D721Med (cell line): ENCODE measurements around the gene HSPG2.

ENCODE experiments used
- DNase-seq: peaks from one replicate; pipeline ENCODE4 v3.0.0; 2011; ENCODE audit warnings: low spot score; ENCODE audit not compliant: insufficient read length
- FAIRE-seq: peaks from 2 replicates; lab custom pipeline; 2011; peaks lifted over from hg19 to GRCh38; lab: Jason Lieb, UNC
- TF ChIP-seq, protein P1 (sequence below): IDR thresholded peaks from 2 replicates; pipeline ENCODE4 v1.5.1; 2012; ENCODE audit warnings: mild to moderate bottlenecking, control low read depth; ENCODE audit not compliant: insufficient read depth; ENCODE audit errors: missing control alignments

Gene HSPG2

DNA sequence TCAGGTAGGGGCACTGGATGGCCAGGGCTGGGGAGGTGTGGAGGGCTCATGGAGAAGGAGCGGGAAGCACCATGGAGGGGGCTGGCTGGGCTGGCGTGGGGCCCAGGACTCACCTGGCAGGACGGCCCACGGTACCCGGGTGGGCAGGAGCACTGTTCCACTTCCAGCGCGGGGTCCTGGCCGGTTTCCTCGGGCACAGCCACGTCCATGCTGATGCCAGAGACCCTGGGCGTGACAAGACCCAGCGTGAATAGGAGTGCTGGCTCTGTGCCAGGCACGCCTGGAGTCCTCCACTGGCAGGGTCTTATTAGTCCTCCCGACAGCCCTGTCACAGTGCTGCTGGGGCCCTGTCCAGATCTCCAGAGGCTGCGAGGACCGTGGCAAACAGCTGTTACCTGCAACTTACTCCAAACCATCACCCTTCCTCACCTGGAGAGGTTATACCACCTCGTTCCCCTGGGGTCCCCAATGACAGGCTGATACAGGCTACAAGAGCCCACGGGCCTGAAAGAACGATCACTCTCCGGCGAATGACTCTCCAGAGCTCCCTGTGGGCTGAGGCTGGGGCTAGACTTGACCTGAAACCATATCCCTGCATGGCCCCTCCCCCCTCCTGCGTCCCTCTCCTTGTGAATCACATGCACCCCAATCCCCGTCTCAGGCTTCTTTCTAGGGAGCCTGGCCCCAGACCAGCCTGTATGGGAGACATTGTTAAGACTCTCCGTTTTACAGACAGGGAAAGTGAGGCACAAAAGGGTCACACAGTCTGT, 62.1 kb downstream of the HSPG2 start:
- DNase-seq (no peak), FAIRE-seq (no peak)
- TF ChIP-seq, protein P1, sequence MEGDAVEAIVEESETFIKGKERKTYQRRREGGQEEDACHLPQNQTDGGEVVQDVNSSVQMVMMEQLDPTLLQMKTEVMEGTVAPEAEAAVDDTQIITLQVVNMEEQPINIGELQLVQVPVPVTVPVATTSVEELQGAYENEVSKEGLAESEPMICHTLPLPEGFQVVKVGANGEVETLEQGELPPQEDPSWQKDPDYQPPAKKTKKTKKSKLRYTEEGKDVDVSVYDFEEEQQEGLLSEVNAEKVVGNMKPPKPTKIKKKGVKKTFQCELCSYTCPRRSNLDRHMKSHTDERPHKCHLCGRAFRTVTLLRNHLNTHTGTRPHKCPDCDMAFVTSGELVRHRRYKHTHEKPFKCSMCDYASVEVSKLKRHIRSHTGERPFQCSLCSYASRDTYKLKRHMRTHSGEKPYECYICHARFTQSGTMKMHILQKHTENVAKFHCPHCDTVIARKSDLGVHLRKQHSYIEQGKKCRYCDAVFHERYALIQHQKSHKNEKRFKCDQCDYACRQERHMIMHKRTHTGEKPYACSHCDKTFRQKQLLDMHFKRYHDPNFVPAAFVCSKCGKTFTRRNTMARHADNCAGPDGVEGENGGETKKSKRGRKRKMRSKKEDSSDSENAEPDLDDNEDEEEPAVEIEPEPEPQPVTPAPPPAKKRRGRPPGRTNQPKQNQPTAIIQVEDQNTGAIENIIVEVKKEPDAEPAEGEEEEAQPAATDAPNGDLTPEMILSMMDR = no peak

DNA sequence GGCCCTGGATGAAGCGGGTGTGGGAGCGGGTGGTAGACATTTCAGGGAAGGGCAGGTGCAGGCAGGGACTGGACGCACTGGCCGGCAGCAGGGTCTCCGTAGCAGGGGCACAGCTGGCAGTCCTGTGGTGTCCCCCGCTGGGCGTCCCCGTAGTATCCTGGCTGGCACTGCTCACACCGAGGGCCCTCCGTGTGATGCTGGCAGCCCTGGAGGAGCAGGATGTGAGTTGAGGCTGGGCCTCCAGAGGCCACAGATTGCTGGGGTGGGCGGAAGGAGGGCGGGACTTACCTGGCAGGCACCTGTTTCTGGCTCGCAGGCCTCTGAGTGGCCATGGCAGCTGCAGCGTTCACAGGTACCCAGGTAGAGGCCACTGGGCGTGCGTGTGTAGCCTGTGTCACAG, 62.8 kb downstream of the HSPG2 start:
- TF ChIP-seq, protein P1 = no peak
- no peak for DNase-seq
- FAIRE-seq = no peak

DNA sequence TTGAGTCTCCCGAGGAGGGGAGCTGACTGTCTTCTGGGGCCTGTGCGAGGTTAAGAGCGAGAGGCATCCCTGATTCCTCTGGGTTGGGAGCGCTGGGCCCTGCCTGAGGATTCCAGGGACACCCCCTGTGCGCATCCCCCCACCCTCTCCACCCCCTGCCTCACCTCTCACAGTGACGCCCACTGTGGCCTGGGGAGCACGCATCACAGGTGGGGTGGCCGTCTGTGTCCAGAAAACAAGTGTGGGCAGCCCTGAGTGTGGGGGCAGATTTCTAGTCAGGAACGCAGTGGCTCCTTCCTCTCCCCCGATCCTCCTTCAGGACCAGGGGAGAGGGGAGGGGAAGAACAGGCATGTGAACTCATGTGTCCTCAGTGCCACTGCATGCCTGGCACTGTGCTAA, 63.3 kb downstream of the HSPG2 start:
- no peak for DNase-seq
- no peak for FAIRE-seq
- TF ChIP-seq, protein P1 = no peak

DNA sequence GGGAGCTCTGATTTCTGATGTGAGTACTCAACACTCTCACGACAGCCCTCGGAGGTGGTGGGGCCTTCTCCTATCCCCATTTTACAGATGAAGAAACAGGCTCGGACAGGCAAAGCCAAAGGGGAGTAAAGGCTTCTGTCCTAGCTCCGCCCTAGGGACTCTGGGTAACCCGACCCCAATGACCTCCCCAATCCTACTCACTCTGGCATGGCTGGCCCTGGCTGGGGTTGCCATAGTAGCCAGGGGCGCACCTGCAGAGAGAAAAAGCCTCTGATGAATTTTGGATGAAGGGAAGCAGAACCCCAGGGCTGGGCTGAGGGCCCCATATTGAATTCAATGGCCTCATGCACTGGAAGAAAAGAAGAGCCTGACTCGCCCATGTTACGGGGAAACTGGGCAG, 63.9 kb downstream of the HSPG2 start:
- no peak for DNase-seq
- TF ChIP-seq, protein P1 = no peak
- no peak for FAIRE-seq

DNA sequence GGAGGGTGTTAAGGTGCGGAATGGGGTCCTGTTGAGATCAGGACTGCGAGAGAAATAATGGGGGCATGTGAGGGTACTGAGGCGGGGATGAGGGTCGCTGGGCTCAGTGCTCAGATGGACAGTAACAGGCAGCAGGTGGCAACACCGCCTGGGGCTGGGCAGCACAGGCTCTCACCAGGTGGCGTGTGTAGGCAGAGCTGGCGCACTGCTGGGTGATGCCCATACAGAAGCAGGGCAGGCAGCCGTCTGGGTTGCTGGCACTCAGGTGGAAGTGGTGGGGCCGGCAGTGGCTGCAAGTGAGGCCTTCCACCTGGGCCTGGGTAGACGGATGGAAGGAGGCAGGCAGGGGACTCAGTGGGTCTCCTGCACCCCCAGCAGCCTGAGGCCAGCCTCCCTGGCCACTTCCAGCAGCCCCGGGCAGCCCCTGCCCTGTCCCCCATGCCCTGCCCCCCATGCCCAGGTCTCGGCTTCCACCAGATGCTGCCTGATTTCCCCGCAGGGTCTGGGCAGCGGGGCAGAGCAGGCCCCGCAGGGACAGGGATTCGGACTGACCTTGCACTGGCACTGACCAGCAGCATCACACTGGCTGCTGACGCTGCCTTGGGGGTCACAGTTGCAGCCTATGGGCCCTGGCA, 64.5 kb downstream of the HSPG2 start:
- no peak for FAIRE-seq

DNA sequence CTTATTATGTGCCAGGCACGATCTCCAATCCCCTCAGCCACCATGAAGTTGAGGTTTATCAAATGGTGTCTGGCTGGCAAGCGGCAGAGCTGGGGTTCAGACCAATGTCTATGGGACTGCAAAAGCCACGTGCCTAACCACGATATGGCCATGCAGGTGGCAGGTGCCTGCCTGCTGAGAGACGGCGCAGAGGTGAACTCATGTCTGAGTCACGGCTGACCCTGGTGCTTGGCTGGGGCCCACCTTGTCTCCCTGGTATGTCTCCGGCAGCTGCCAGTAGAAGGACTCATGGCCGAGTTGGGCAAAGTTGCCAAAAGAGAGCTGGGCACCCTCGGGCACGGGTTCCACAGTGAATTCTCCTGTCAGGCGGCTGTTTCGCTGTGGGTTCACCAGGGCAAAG, 65.2 kb downstream of the HSPG2 start:
- no peak for DNase-seq
- no peak for FAIRE-seq

More for the DNA sequence above, 64.5 kb downstream of the HSPG2 start:
- TF ChIP-seq, protein P1 = no peak
- no peak for DNase-seq

More for the DNA sequence above, 65.2 kb downstream of the HSPG2 start:
- TF ChIP-seq, protein P1 = no peak
